Smooth muscle cell (in vitro differentiated cells): Measurements from ENCODE around the gene REN. TPM values are rescaled to one million over a fixed set of nuclear protein-coding genes. Genes with fewer than 3 reads are reported as not detected.

Experiments used
- DNase-seq: peaks from one replicate; lab custom pipeline; 2025; ENCODE audit not compliant: unreplicated experiment; lab: John Stamatoyannopoulos, UW
- H2AFZ ChIP-seq: fragments of 200-600 bp; sonication (generic); 2 replicates; pipeline ENCODE4 v1.6.0; 2016; ENCODE audit warnings: antibody characterized with exemption, low read depth, mild to moderate bottlenecking
- H3F3A ChIP-seq: fragments of 200-600 bp; sonication (generic); 2 replicates; pipeline ENCODE4 v1.6.0; 2017; ENCODE audit warnings: antibody characterized with exemption, low read depth
- H3K27ac ChIP-seq: fragments of 200-600 bp; sonication (generic); 2 replicates; pipeline ENCODE4 v1.5.1; 2016; ENCODE audit warnings: low read depth, mild to moderate bottlenecking
- H3K27me3 ChIP-seq: fragments of 200-600 bp; sonication (generic); 2 replicates; pipeline ENCODE4 v1.6.1; 2016; ENCODE audit warnings: low read depth, mild to moderate bottlenecking
- H3K36me3 ChIP-seq: fragments of 200-600 bp; sonication (generic); 2 replicates; pipeline ENCODE4 v1.5.1; 2016; ENCODE audit warnings: low read depth
- H3K4me1 ChIP-seq: fragments of 200-600 bp; sonication (generic); 2 replicates; pipeline ENCODE4 v1.5.1; 2016; ENCODE audit warnings: low read depth
- H3K4me2 ChIP-seq: fragments of 200-600 bp; sonication (generic); 2 replicates; pipeline ENCODE4 v1.6.0; 2016; ENCODE audit warnings: mild to moderate bottlenecking
- H3K4me3 ChIP-seq: fragments of 200-600 bp; sonication (generic); 2 replicates; pipeline ENCODE4 v1.5.1; 2016; ENCODE audit warnings: mild to moderate bottlenecking
- H3K79me2 ChIP-seq: fragments of 200-600 bp; sonication (generic); 2 replicates; pipeline ENCODE4 v1.6.0; 2016; ENCODE audit warnings: low read depth, mild to moderate bottlenecking
- H3K9ac ChIP-seq: fragments of 200-600 bp; sonication (generic); 2 replicates; pipeline ENCODE4 v1.6.0; 2016; ENCODE audit warnings: low read depth
- H3K9me3 ChIP-seq: fragments of 200-600 bp; sonication (generic); replicated peaks from 2 replicates; pipeline ENCODE4 v1.5.1; 2016; ENCODE audit warnings: low read depth
- H4K20me1 ChIP-seq: fragments of 200-600 bp; sonication (generic); 2 replicates; pipeline ENCODE4 v1.6.0; 2016; ENCODE audit warnings: low read depth
- WGBS: methylation state at CpG from one replicate; pipeline ENCODE4 v1.1.7; 2016; ENCODE audit warnings: low lambda C conversion rate; 5-methylcytosine and 5-hydroxymethylcytosine counted together
- polyA plus RNA-seq: library from polyadenylated mRNA; unstranded; fragments of >200 nt; fragmentation: Nextera tagmentation; extraction: Ambion mirVana; gene quantifications from 2 replicates; pipeline ENCODE4 v1.2.1, GENCODE V29; 2016
- total RNA-seq: library from RNA; depleted of rRNA; stranded (reverse); fragments of >200 nt; gene quantifications from 2 replicates; pipeline ENCODE4 v1.2.3, GENCODE V29; 2014
- TF ChIP-seq, protein P1 (sequence below): fragments of 200-600 bp; sonication (generic); IDR thresholded peaks from 2 replicates; pipeline ENCODE4 v1.5.1; 2017; ENCODE audit warnings: borderline replicate concordance, mild to moderate bottlenecking, antibody characterized with exemption; ENCODE audit not compliant: insufficient read depth, poor library complexity, severe bottlenecking

REN gene
- total and polyA plus RNA-seq, 2 experiments from 2014 or later: not detected

DNA sequence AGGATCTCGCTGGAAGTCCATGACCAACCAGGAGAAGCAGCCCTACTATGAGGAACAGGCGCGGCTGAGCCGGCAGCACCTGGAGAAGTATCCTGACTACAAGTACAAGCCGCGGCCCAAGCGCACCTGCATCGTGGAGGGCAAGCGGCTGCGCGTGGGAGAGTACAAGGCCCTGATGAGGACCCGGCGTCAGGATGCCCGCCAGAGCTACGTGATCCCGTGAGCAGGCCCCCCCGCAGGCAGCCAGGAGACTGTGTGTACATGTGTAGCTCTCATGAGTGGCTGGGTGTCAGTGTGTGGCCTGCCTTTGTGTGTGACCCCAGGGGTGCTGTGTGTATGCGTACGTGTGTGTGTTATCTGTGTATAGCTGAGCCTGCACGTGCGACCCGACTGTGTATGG is 41.5 kb downstream of the REN start:
- Histone ChIP-seq H3K27me3 (no peaks in the 10 kb centered on the region), H3F3A (no peaks in the 10 kb centered on the region), H3K4me1 (no peaks in the 10 kb centered on the region), H4K20me1 (no peaks in the 10 kb centered on the region), H3K36me3 (no peaks in the 10 kb centered on the region), H3K9me3 (no peaks in the 10 kb centered on the region), H3K4me2 (no peak overlapping the region), H3K4me3 (no peak overlapping the region), H3K9ac (no peak overlapping the region), H3K79me2 (no peaks in the 10 kb centered on the region), H3K27ac (no peak overlapping the region), H2AFZ (no peak overlapping the region)
- TF ChIP-seq, protein P1, sequence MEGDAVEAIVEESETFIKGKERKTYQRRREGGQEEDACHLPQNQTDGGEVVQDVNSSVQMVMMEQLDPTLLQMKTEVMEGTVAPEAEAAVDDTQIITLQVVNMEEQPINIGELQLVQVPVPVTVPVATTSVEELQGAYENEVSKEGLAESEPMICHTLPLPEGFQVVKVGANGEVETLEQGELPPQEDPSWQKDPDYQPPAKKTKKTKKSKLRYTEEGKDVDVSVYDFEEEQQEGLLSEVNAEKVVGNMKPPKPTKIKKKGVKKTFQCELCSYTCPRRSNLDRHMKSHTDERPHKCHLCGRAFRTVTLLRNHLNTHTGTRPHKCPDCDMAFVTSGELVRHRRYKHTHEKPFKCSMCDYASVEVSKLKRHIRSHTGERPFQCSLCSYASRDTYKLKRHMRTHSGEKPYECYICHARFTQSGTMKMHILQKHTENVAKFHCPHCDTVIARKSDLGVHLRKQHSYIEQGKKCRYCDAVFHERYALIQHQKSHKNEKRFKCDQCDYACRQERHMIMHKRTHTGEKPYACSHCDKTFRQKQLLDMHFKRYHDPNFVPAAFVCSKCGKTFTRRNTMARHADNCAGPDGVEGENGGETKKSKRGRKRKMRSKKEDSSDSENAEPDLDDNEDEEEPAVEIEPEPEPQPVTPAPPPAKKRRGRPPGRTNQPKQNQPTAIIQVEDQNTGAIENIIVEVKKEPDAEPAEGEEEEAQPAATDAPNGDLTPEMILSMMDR: no peak
- no peak for DNase-seq
- WGBS: 97% methylated on average over 22 of the region's 22 CpGs

DNA sequence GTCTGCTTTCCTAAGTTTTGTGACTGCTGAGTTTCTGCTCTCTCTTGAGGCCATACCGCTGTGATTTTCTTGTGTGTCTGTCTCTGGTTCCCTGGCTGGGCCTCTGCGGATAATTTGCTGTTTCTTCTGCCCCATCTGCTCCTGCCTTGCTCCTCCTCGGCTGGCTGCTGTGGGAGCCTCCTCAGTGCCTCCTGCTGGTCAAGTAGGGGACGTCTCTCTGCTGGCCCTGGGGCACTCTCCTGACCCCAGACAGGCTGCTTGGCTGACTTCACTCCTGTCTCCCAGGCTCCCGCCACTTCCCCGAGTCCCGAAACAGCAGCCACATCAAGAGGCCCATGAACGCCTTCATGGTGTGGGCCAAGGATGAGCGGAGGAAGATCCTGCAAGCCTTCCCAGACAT is 42.8 kb downstream of the REN start:
- TF ChIP-seq, protein P1: no peak
- Histone ChIP-seq H3K4me1 (no peaks in the 10 kb centered on the region), H3K4me3 (no peak overlapping the region), H3K27me3 (no peaks in the 10 kb centered on the region), H3K36me3 (no peaks in the 10 kb centered on the region), H2AFZ (no peak overlapping the region), H3K4me2 (no peak overlapping the region), H3K9me3 (no peaks in the 10 kb centered on the region), H3K27ac (no peak overlapping the region), H3F3A (no peaks in the 10 kb centered on the region), H3K9ac (no peak overlapping the region), H4K20me1 (no peaks in the 10 kb centered on the region), H3K79me2 (no peaks in the 10 kb centered on the region)
- DNase-seq: no peak
- 86% methylated on average over 9 of the region's 9 CpGs for WGBS

DNA sequence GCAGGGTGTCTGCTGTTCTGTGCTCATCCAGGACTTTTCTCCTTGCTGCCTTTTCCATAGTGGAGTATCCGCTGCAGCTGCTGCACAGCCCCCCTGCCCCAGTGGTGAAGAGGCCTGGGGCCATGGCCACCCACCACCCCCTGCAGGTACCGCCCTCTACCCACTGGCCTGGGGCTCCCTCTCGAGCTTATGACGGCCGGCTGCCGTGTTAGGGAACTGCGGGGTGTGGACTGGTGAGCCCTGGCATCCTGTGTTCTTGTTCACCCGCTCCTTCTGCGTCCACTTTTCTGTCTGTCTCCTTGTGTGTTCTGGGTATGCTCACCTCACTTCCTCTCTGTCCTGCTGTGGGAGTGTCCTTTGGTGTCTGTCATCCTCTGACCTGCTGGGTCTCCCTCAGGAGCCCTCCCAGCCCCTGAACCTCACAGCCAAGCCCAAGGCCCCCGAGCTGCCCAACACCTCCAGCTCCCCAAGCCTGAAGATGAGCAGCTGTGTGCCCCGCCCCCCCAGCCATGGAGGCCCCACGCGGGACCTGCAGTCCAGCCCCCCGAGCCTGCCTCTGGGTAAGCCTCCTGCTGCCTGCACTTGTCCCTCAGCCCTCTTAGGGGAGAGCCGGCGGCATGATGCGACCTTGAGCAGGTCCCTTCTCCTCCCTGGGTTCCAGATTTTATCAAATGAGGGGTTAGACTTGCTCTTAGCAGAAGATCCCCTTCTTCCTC is 44.1 kb downstream of the REN start:
- Histone ChIP-seq H3K9ac (no peak overlapping the region), H3K27ac (no peak overlapping the region)
- DNase-seq: no peak

More for the DNA sequence above, 44.1 kb downstream of the REN start:
- no peaks in the 10 kb centered on the region for H3K36me3 ChIP-seq
- WGBS: 98% methylated on average over 13 of the region's 17 CpGs
- no peak overlapping the region for H3K4me2 ChIP-seq
- no peak overlapping the region for H2AFZ ChIP-seq
- no peaks in the 10 kb centered on the region for H3K9me3 ChIP-seq
- no peaks in the 10 kb centered on the region for H3K27me3 ChIP-seq
- H3K79me2 ChIP-seq: no peaks in the 10 kb centered on the region
- H4K20me1 ChIP-seq: no peaks in the 10 kb centered on the region
- H3K4me3 ChIP-seq: no peak overlapping the region
- H3F3A ChIP-seq: no peaks in the 10 kb centered on the region
- TF ChIP-seq, protein P1: no peak
- H3K4me1 ChIP-seq: no peaks in the 10 kb centered on the region
